Measurements from ENCODE around the gene KANK3. TPM values are rescaled to one million over a fixed set of nuclear protein-coding genes. Genes with fewer than 3 reads are reported as not detected.

The KANK3 gene
- polyA plus RNA-seq, 3 donors = 6.4 to 7.6 (median 7.0) TPM

DNA sequence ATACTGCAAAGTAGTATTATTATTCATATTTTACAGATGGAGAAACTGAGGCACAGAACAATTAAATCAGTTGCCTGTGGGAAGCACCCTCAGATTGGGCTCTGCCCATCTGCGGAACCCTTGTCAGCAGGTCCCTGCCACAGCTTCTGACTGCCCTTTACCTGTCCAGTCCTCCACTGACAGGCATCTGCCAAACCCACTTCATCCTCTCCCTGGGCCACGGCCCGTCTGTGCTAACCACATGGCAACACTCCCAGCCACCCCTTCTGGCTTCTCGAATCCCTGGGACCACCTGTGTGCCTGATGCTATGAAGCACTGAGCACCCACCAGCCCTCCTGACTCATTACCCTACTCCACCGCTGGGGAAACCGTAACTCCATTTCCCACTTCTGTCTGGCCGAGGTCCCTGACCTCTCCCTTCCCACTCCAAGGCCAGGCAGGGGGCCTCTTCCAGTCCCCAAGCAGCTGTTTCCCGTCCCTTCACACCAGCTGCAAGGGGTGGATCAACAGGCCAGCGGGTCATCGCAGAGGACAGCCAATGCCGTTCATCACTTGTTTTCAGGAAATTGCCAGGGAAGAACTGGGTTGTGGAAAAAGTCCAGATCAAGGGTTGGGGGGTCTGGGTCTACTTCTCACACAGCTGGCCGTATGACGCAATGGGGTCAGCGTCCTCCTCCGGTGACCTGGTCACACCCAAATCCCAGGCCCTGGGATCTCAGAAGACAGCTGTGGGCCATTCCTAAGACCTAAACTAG lies 2.5 kb downstream of the KANK3 start:
- DNase-seq (ENCODE audit: low read depth in 3 of 3, low spot score in 2 of 3) = no peak

DNA sequence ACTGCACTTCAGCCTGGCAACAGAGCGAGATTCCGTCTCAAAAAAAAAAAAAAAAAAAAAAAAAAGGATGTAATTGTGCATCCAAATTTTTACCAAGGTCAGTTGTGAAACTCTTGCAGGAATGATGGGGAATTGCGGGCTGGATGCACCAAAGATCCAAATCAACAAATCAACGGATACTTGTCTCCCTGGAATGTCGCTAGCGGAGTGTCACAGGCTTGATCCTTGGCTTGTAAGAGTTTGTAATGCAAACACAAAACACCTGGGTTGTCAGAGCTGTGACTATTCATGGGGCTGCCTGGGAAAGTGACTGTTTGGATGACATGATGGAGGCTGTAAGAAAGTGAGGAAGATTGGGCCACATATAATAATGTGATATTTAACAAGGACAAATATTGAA lies 4.2 kb downstream of the KANK3 start:
- no peak for DNase-seq (ENCODE audit: low read depth in 3 of 3, low spot score in 2 of 3)

DNA sequence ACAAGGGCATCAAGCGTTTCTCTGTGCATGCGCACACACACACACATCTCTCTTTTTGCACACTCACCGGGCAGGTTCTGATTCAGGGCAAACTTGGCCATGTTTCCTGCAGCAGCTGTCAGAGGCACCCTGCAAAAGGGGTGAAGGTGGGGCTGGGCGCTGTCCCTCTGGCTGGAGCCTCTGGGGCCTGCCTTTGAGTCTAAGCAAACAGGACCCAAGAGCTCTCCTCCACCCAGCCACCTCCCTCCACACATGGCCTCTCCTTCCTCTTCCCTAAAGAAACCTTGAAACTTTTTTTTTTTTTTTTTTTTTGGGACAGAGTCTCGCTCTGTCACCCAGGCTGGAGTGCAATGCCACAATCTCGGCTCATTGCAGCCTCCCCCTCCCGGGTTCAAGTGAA lies 5.3 kb downstream of the KANK3 start:
- no peak for DNase-seq (ENCODE audit: low read depth in 3 of 3, low spot score in 2 of 3)

DNA sequence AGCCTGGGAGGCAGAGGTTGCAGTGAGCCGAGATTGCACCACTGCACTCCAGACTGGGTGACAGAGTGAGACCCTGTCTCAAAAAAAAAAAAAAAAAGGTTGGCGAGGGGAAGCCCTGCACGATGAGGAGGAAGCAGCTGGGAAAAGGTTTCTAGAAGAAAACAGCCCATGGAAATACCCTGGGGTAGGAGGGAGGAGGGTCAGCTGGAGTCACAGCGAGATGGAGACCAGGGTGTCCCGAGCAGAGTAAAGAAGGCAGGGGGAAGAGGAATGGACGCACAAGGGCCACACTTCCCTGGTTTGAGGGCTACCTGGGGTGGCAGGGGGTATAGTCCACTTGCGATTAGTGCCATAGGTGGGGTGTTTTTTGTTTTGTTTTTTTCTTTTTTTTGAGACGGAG lies 6.4 kb downstream of the KANK3 start:
- DNase-seq (ENCODE audit: low read depth in 3 of 3, low spot score in 2 of 3) = no peak

DNA sequence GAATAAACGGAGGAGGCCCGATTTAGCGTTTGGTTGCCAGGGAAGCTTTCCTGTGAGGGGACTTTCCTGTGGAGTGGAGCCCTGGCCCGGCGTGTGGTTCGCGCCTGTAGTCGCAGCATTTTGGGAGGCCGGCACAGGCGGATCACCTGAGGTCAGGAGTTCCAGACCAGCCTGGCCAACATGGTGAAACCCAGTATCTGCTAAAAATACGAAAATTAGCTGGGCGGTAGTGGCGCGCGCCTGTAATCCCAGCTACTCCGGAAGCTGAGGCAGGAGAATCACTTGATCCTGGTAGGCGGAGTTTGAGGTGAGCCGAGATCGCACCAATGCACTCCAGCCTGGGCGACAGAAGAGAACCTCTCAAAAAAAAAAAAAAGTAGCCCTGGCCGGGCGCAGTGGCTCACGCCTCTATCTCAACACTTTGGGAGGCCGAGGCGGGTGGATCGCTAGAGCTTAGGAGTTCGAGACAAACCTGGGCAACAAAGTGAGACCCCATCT lies 6.9 kb downstream of the KANK3 start:
- no peak for DNase-seq (ENCODE audit: low read depth in 3 of 3, low spot score in 2 of 3)

DNA sequence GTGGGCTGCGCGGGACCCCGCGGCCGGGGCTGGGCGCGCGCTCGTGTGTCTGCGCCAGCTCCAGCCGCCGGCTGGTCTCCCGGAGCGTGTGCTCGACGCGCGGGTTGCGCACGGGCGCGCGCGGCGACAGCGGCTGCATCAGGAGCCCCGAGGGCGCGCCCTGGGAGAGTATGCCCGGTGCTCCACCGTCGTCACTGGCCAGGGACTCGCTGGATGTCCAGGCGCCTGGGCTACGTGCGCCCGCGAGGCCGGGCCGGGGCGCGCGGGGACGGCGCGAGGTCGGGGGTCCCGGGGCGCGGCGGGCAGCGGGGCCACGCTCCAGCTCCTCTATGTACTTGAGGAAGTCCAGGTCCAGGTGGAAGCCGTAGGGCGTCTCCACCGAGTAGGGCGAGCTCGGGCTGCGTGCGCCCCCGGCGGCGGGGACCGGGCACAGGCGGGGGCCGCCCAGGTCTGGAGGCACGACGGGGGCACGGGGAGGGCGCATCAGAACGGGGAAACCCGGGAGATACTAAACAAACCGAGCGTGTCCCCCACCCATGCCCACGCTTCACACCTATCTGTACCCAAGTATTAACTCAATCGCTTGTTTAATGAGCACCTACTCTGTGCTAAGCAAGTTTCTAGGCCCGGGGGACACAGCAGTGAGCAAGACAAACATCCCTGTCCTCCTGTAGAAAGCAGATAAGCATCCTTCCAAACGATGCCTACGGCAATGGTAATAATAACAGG lies 7.6 kb downstream of the KANK3 start:
- DNase-seq (ENCODE audit: low read depth in 3 of 3, low spot score in 2 of 3) = no peak

DNA sequence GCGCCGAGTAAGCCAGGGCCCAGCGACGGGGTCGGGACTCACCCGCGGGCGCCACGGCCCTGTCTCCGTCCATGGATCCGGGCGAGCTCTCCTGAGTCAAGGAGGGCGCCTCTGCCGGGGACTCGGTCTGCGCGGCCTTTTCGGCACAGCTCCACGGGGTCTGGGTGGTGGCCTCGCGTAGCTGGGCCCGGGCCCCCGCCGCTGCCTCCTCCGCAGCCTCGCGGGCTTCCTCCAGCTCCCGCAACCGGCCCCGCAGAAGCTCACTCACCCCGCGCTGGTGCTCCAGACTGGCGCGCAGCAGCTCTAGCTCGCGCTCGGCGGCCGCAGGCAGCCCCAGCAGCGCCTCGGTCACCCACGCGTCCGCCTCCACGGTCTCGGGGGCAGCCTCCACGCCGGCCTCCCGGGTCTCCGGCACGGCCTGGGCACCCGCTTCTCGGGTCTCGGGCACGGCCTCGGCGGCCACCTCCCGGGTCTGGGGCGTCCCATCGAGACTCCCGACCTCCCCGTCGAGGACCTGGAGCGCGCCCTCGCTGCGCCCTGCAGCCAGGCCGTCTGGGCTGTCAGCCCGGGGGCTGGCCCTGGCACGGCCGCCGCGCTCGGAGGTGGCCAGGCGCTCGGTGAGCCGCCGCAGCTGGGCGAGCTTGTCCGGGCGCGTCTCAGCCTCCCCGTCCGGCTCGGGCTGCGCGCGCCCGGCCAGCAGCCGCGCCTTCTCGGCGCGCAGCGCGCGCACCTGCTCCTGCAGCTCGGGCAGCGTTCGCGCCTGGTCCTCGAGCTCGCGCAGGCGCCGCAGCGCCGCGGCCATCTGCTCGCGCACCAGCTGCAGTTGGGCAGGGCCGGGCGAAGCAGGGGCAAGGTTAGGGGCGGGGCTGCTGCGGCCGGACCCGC lies 8.4 kb downstream of the KANK3 start:
- DNase-seq (ENCODE audit: low read depth in 3 of 3, low spot score in 2 of 3) = no peak

DNA sequence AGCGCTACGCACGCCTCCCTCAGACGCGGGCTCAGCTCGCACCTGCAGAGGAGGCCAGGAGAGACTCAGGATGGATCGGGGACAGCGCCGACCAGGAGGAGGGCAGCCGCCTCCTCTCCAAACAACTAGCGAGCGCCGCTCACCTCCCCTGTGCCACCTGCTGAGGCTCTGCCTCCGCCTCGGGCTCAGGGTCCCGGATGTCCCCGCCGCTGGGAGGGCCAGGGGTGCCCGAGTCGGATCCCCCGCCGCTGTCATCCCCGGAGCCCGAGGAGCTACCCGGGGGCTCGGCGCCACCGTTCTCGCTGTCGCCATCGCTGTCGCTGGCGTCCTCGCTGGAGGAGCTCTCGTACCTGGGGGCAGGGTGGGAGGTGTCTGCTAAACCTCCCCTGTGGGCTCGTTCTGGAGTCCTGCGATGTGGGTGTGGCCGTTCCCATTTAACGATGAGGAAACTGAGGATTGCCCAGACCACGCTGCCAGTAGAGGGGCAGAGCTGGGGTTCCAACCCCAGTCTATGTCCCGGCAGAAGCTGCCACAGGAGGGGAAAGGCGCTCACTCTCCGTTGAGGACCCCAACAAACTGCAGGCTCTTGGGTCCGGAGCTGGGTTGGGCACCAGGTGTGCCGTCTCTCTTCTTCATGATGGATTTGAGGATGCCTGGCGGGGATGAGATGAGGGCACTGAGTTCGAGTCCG lies 9.2 kb downstream of the KANK3 start:
- DNase-seq (ENCODE audit: low read depth in 3 of 3, low spot score in 2 of 3) = no peak

DNA sequence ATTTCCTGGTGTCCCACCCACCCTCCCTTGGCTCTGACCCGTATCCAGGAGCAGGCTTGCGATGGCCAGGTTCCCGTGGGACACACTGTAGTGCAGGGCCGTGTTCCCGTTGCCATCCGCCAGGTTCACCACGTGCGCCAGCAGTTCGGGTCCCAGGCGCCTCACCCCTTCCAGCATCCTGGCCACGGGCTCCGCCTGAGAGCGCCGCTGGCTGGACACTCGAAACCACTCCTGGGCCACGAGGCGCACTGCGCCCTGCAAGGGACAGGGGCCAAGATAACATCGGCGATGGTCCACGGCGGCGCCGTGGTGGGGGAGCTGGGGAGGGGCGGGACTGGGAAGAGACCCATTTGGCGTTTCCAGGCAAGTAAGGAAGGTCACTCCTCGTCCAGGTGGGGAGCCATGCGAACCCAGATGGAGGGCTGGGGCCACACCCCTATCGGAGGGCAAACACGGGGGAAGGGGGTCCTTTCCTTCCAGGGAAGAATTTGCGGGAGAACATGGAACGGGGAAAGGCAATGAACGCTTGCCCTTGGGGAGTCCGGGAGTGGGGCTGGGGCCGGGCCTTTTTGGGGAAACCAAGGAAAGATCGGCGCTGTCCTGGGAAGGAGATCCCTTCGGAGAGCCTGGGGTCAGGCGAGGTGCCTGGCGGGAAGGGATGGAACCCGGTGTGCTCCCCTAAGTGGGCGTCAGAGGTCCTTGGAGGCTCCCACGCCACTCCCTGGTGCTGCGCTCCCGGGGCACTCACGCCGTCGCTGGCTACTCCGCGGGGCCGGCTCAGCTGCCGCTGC lies 9.9 kb downstream of the KANK3 start:
- no peak for DNase-seq (ENCODE audit: low read depth in 3 of 3, low spot score in 2 of 3)

DNA sequence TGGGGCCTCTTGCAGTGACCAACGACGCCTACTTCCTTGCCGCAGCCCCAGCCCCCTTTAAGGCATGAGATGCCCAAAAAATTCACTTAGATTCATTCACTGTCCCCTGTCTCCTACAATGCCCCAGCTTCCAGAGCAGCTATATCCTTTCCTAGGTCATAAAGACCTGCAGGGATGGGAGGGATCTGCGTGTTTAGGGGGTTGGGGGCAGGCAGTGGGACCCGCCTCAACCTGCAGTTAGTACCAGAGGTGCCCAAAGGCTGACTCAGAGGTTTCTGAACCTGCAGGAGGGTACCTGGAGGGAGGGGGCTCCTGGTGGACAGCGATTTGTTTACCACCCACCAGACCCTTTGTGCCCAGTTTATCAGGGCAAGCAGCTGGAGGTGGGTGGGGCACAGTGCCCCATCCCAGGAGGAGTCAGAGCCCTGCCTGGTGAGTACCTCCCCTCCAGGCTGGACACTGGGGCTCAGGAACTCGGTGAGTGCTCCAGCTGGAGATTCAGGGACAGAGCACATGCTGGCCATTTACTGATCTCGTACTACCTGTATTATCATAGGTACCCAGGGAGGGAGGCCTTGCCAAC lies 11.7 kb downstream of the KANK3 start:
- no peak for DNase-seq (ENCODE audit: low read depth in 3 of 3, low spot score in 2 of 3)

DNA sequence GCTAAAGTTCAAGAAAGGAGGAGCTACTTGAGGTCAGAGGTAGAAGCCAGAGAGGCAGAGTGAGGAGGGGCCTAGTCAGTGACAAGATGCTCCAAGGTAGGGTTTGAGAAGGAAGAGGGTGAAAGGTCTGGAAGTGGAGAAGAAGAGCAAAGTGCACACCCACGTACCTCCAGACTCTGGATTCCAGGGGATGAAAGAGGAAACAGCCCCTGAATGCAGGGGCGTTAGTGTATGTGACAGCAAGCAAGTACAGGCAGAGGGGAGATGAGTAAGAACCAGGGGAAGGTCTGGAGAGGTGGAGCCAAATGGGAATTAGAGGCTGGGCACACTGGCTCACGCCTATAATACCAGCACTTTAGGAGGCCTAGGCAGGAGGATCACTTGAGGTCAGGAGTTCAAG lies 13.1 kb downstream of the KANK3 start:
- no peak for DNase-seq (ENCODE audit: low read depth in 3 of 3, low spot score in 2 of 3)

DNA sequence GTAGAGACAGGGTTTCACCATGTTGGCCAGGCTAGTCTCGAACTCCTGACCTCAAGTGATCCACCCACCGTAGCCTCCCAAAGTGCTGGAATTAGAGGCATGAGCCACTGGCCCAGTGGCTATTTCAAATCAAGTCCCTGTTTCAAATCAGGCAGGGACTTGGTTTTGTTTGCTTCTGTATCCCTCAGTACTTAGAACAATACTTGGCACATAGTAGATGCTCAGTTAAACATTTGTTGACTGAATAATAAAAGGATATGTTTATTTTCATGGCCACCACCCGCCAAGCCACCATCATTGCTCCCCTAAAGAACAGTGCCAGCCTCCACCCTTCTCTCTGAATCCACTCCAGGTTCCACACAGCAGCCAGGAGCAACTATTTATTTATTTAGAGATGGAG lies 17.6 kb downstream of the KANK3 start:
- DNase-seq (ENCODE audit: low read depth in 3 of 3, low spot score in 2 of 3) = no peak

DNA sequence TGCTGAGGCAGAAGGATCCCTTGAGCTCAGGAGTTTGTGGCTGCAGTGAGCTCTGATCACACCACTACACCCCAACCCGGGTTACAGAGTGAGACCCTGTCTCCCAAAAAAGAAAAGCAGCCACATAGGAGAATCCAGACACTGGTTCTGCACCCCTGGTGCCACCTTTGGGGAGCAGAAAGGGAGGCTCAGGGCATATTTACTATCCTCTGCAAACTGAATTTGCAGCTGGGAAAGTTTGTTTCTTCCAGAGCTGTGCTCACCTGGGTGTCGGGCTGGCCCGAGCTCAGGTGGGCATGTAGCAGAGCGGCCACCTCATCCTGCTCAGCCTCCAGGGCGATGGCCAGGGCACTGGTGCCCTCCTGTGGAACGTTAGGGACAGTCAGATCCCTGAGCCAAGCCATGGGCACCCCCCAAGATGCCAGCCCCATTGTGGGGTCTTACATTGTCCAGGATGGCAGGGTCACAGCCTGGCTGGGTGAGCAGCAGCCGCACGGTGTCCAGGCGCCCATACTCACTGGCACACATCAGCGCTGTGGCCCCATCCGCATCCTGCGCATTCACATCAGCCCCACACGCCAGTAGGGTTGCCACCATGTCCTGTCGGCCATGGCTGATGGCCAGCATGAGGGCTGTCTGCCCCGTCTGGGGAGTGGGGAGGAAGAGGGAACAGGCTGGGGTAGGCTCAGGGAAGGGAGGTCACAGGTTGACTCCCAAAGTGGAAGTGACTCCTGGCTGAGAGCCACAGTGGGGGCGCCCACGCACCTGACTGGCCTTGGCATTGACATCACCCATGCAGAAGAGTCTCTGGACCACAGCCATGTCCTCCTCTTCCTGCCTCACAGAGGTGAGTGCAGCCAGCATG lies 18.6 kb downstream of the KANK3 start:
- DNase-seq (ENCODE audit: low read depth in 3 of 3, low spot score in 2 of 3) = no peak

DNA sequence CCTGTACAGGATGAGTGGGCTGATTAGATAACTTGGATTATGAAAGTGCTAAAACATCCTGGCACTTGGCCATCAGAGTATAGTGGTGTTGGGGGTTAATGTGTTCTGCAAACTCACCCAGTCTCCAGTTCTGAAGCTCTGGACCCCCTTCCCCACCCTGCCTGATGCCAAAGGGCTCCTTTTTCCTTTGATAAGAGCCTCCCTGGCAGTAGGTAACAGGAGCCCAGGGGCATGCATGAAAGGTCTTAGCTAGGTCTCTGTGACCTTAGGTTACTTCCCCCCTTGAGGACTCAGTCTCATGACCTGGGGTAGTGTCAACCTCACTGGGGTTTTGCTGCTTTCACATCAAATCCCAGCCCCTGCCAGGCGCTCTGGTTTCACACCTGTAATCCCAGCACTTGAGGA lies 19.3 kb downstream of the KANK3 start:
- no peak for DNase-seq (ENCODE audit: low read depth in 3 of 3, low spot score in 2 of 3)

DNA sequence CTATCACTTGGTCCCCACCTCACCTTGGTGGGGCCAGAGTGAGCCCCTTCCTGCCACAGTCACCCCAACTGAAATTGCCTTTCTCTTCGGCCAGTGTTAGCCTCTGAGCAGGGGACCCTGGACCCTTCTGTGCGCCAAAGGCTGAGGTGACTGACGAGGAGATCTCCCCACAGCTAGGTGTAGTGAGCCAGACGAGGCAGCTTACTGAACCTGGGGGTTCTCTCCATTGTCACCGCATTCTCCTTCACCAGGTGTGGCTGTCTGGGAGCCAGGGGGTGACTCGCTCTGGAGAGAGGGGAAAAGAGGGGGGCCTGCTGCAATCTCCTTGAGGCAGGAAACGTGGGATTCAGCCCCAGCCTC lies 20.4 kb downstream of the KANK3 start:
- no peak for DNase-seq (ENCODE audit: low read depth in 3 of 3, low spot score in 2 of 3)

DNA sequence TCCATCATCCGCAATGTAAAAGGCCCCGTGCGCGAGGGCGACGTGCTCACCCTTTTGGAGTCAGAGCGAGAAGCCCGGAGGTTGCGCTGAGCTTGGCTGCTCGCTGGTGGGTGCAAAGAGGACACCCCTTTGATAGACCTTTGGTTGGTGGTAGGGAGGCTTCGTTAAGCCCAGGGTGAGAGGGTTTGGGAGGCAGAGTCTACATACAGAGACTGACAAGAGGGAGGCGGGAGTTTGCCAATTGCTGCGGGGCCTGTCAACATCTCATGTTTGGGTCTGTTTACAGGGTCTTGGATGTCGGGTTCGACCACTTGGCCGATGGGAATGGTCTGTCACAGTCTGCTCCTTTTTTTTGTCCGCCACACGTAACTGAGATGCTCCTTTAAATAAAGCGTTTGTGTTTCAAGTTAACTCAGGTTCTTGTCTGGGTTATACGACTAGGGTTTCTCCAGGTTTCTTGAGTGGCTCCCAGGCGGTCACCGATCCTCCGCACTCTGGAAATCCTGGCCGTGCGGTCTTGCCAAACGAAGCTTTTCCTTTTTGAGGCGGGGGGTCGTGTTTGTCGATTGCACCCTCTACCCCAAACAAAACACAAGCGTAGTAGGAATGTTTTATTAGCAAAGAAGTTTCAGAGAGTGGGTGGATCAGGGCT lies 20.9 kb downstream of the KANK3 start:
- no peak for DNase-seq (ENCODE audit: low read depth in 3 of 3, low spot score in 2 of 3)

DNA sequence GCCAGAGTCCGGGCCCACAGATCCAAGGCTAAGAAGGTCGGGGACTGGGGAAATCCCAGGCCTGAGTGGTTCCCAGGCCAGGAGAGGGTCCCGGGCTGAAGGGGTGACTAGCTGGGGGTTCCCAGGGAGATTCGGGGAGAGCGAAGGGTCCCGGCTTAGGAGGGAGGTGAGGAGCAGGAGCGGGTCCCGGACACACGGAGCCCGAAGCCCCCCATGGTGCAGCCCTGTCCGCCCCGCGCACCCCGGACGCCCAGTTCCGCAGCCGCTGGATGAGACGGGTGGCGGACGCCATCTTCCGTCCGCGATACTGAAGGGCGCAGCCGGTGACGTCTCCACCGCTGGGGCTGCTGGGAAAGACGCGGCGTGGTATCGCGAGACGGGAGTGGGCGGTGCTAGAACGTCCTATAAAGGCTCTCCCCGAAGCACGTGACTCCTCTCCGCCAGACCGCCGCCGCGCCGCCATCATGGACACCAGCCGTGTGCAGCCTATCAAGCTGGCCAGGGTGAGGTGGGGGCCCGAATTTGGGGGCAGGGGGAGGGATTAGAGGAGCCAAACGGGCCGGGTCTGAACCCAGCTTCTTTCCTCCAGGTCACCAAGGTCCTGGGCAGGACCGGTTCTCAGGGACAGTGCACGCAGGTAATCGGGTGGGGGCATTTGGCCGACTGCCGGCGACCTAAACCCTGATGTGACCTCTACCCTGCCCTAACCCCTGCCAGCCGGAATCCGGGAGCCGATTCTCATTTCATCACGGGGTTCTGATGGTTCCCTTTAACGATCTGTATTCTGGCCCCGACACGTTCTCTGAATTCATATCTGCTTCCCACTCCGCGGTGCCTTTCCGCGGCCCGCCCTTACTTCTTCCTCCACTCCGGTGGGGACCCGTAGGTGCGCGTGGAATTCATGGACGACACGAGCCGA lies 21.7 kb downstream of the KANK3 start, which contains the start of the genes NDUFA7 and RPS28:
NDUFA7 (minus strand) TSS at position 309 of the 919 bp plus-strand sequence; CDS start at position 292, 17 bp downstream.
RPS28 (plus strand) TSS at position 430 of the 919 bp plus-strand sequence; CDS start at position 465, 35 bp downstream.
- DNase-seq (ENCODE audit: low read depth in 3 of 3, low spot score in 2 of 3) = peak; percentile 91 to 96 (median 95)

Measured in right renal cortex interstitium (tissue), 3 donors.